GM12891 (cell line): Measurements from ENCODE around the gene OR2D3.

ENCODE experiments used
- PAX5 ChIP-seq: IDR thresholded peaks from 2 replicates; pipeline ENCODE4 v1.6.1; 2011; ENCODE audit warnings: low read length, moderate library complexity, mild to moderate bottlenecking; ENCODE audit not compliant: insufficient read depth, severe bottlenecking
- POLR2A ChIP-seq: IDR thresholded peaks from 2 replicates; pipeline ENCODE4 v1.6.1; 2011; ENCODE audit warnings: low read depth, low read length, control low read depth
- POLR2AphosphoS5 ChIP-seq: IDR thresholded peaks from 2 replicates; pipeline ENCODE4 v1.6.1; 2011; ENCODE audit warnings: low read depth, low read length, control low read depth
- POU2F2 ChIP-seq: IDR thresholded peaks from 2 replicates; pipeline ENCODE4 v1.6.1; 2011; ENCODE audit warnings: low read depth, mild to moderate bottlenecking, control low read depth, low read length, moderate library complexity
- SPI1 ChIP-seq: IDR thresholded peaks from 2 replicates; pipeline ENCODE4 v1.6.1; 2011; ENCODE audit warnings: low read depth, low read length, control low read depth
- TAF1 ChIP-seq: IDR thresholded peaks from 2 replicates; pipeline ENCODE4 v1.6.1; 2011; ENCODE audit warnings: low read depth, low read length, control low read depth

GRCh38 chr11:6882751-6883150 is 38.1 kb upstream of the OR2D3 start:
- TF ChIP-seq POLR2A (no peak), POLR2AphosphoS5 (no peak), SPI1 (no peak), PAX5 (no peak), POU2F2 (no peak), TAF1 (no peak)
